D721Med (cell line): ENCODE data around the gene CYB5D1.

ENCODE experiments used
- DNase-seq: peaks from one replicate; pipeline ENCODE4 v3.0.0; 2011; ENCODE audit warnings: low spot score; ENCODE audit not compliant: insufficient read length
- FAIRE-seq: peaks from 2 replicates; lab custom pipeline; 2011; peaks lifted over from hg19 to GRCh38; lab: Jason Lieb, UNC
- TF ChIP-seq, protein P1 (sequence below): IDR thresholded peaks from 2 replicates; pipeline ENCODE4 v1.5.1; 2012; ENCODE audit warnings: mild to moderate bottlenecking, control low read depth; ENCODE audit not compliant: insufficient read depth; ENCODE audit errors: missing control alignments

CYB5D1 gene

GRCh38 chr17:7909089-7909488 is 51.3 kb downstream of the CYB5D1 start:
- DNase-seq (no peak), FAIRE-seq (no peak)
- TF ChIP-seq, protein P1, sequence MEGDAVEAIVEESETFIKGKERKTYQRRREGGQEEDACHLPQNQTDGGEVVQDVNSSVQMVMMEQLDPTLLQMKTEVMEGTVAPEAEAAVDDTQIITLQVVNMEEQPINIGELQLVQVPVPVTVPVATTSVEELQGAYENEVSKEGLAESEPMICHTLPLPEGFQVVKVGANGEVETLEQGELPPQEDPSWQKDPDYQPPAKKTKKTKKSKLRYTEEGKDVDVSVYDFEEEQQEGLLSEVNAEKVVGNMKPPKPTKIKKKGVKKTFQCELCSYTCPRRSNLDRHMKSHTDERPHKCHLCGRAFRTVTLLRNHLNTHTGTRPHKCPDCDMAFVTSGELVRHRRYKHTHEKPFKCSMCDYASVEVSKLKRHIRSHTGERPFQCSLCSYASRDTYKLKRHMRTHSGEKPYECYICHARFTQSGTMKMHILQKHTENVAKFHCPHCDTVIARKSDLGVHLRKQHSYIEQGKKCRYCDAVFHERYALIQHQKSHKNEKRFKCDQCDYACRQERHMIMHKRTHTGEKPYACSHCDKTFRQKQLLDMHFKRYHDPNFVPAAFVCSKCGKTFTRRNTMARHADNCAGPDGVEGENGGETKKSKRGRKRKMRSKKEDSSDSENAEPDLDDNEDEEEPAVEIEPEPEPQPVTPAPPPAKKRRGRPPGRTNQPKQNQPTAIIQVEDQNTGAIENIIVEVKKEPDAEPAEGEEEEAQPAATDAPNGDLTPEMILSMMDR: no peak

DNA sequence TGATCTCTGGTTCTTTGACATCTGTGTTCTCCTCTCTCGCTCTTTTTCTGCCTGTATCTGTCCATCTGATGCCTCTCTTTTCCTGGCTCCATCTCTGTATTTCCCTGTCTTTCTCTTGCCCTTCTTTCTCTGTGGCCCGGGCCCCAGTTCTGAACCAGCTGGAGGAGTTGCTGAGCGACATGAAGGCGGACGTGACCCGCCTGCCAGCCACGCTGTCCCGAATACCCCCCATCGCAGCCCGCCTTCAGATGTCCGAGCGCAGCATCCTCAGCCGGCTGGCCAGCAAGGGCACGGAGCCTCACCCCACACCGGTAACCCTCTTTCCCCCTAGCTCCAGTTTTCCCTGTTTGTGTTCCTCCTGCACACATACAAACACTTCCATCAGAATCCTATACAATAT is 52.5 kb downstream of the CYB5D1 start:
- no peak for FAIRE-seq
- no peak for DNase-seq
- TF ChIP-seq, protein P1: no peak

DNA sequence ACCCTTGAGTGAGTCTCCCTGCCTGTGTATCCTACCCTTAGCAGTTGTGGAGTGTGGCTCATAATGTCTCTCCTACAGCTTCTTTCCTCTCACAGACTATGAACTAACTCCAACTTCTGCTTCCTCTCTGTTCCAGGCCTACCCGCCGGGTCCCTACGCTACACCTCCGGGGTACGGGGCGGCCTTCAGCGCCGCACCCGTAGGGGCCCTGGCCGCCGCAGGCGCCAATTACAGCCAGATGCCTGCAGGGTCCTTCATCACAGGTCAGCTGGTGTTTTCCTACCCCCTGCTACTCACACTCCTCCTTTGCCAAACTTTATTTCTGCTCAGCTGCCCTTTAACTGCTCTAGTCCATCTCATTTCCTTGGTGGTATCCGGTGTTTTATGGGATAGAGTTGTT is 52.9 kb downstream of the CYB5D1 start:
- TF ChIP-seq, protein P1: no peak
- DNase-seq (no peak), FAIRE-seq (no peak)

GRCh38 chr17:7911116-7911515 is 53.3 kb downstream of the CYB5D1 start:
- DNase-seq (no peak), FAIRE-seq (no peak)
- TF ChIP-seq, protein P1: no peak
